K562 (cell line): ENCODE measurements around the gene PSMA6. TPM values are rescaled to one million over a fixed set of nuclear protein-coding genes. Genes with fewer than 3 reads are reported as not detected.
A peak's percentile ranks its signal among the peaks of the same experiment; 100 is the strongest.

ENCODE experiments used
- ARID1B ChIP-seq: fragments of 450-650 bp; IDR thresholded peaks from 2 replicates; pipeline ENCODE4 v1.6.1; 2016; ENCODE audit warnings: antibody characterized with exemption, mild to moderate bottlenecking, inconsistent platforms
- ARID3B ChIP-seq: fragments of 250-450 bp; sonication (Bioruptor Pico); IDR thresholded peaks from 2 replicates; pipeline ENCODE4 v1.4.0; 2020; ENCODE audit warnings: borderline replicate concordance
- CTBP1 ChIP-seq: fragments of 450-650 bp; IDR thresholded peaks from 2 replicates; pipeline ENCODE4 v1.6.1; 2016; ENCODE audit warnings: borderline replicate concordance
- ETV5 ChIP-seq: sonication (generic); formaldehyde crosslinking; IDR thresholded peaks from 2 replicates; pipeline ENCODE4 v1.4.0; 2020; ENCODE audit warnings: low read depth, mild to moderate bottlenecking, missing genetic modification reagents
- GATAD2A ChIP-seq: fragments of 450-650 bp; IDR thresholded peaks from 2 replicates; pipeline ENCODE4 v1.6.1; 2017
- HLTF ChIP-seq: fragments of 450-650 bp; IDR thresholded peaks from 2 replicates; pipeline ENCODE4 v1.6.1; 2016
- ILK ChIP-seq: fragments of 450-650 bp; IDR thresholded peaks from 2 replicates; pipeline ENCODE4 v1.6.1; 2016; ENCODE audit warnings: missing genetic modification characterization, low read depth, mild to moderate bottlenecking, missing compliant biosample characterization, moderate library complexity, borderline replicate concordance
- MAFG ChIP-seq: fragments of 450-650 bp; conservative IDR thresholded peaks from 2 replicates; pipeline ENCODE4 v1.6.1; 2016; ENCODE audit warnings: missing genetic modification characterization, missing compliant biosample characterization
- MXD1 ChIP-seq: fragments of 250-450 bp; sonication (Bioruptor Pico); IDR thresholded peaks from 2 replicates; pipeline ENCODE4 v1.8.0; 2021; ENCODE audit warnings: borderline replicate concordance, mild to moderate bottlenecking, moderate library complexity; ENCODE audit not compliant: poor library complexity, severe bottlenecking
- POLR2AphosphoS2 ChIP-seq: IDR thresholded peaks from 2 replicates; pipeline ENCODE4 v1.6.1; 2012; ENCODE audit warnings: low read length, improper control_type of control experiment
- PRDM10 ChIP-seq: fragments of 450-650 bp; IDR thresholded peaks from 2 replicates; pipeline ENCODE4 v1.6.1; 2018; ENCODE audit not compliant: partially characterized antibody
- SMARCC2 ChIP-seq: fragments of 450-650 bp; IDR thresholded peaks from 2 replicates; pipeline ENCODE4 v1.6.1; 2017; ENCODE audit warnings: antibody characterized with exemption, moderate library complexity, mild to moderate bottlenecking, low read depth
- SMARCE1 ChIP-seq: fragments of 450-650 bp; IDR thresholded peaks from 2 replicates; pipeline ENCODE4 v1.7.1; 2016; ENCODE audit warnings: mild to moderate bottlenecking
- STAT5A ChIP-seq: IDR thresholded peaks from 2 replicates; pipeline ENCODE4 v1.6.1; 2012; ENCODE audit warnings: low read length, inconsistent platforms, borderline replicate concordance
- ZKSCAN1 ChIP-seq: fragments of 150-350 bp; IDR thresholded peaks from 2 replicates; pipeline ENCODE4 v1.6.1; 2016; ENCODE audit warnings: low read depth, low read length
- ZNF445 ChIP-seq: fragments of 250-450 bp; sonication (Bioruptor Pico); IDR thresholded peaks from 2 replicates; pipeline ENCODE4 v1.4.0; 2020; ENCODE audit warnings: low read depth, mild to moderate bottlenecking, moderate library complexity
- ZNF644 ChIP-seq: fragments of 200-800 bp; sonication (Bioruptor generic); IDR thresholded peaks from 2 replicates; pipeline ENCODE4 v1.6.1; 2016; ENCODE audit warnings: low read depth, missing genetic modification characterization, missing compliant biosample characterization
- polyA plus RNA-seq, 8 experiments: library from polyadenylated mRNA; depleted of rRNA in 4 of 8; stranded (reverse) in 5 of 8; unstranded in 3 of 8; fragments of >200 nt; fragmentation: Nextera tagmentation in 2 of 8; fragmentation: Illumina TruSeq in 1 of 8; extraction: Ambion mirVana in 2 of 8; extraction: Trizol in 1 of 8; gene quantifications; 2 replicates each; pipeline versions ENCODE4 v1.2.1 to v1.2.3, GENCODE V29; 2011 to 2014; ENCODE audit warnings: inconsistent platforms in 1 of 8, missing spikeins in 1 of 8
- total RNA-seq, 7 experiments: library from RNA; depleted of rRNA in 6 of 7; stranded (reverse); fragments of >200 nt in 6 of 7; fragmentation: Illumina TruSeq in 2 of 7; extraction: Trizol in 2 of 7; gene quantifications; 2 replicates each; pipeline versions ENCODE4 v1.2.1 to v1.2.3, GENCODE V29; 2011 to 2021; ENCODE audit warnings: low replicate concordance in 1 of 7
- TF ChIP-seq, protein P1 (sequence below), 2 experiments: fragments of 250-450 bp in 1 of 2; fragments of 450-650 bp in 1 of 2; sonication (Bioruptor Pico) in 1 of 2; IDR thresholded peaks; 2 replicates each; pipeline versions ENCODE4 v1.6.1 to v1.8.0; 2016 to 2021; ENCODE audit warnings: mild to moderate bottlenecking in 2 of 2, moderate library complexity in 2 of 2, missing compliant biosample characterization in 1 of 2, missing genetic modification characterization in 1 of 2
- TF ChIP-seq, protein P2 (sequence below): sonication (generic); formaldehyde crosslinking; IDR thresholded peaks from 2 replicates; pipeline ENCODE4 v1.8.0; 2022; ENCODE audit warnings: mild to moderate bottlenecking, low read depth, missing genetic modification reagents

Gene PSMA6
- total and polyA plus RNA-seq, 9 of the 15 experiments (the other 6 are each of a cell fraction or from before 2014, with no cell fraction given) = 210 to 952 (median 288) TPM

- TF ChIP-seq POLR2AphosphoS2 (no peak), PRDM10 (no peak), CTBP1 (peak; percentile 55), SMARCC2 (no peak), ZNF644 (tag) (peak; percentile 44; the same call in 1 of the 2 replicates), GATAD2A (0 out of 2 replicates have a peak, but pooled peaks have one; percentile 26), ARID3B (no peak), ILK (no peak), SMARCE1 (peak; percentile 60), STAT5A (peak; percentile 28; the same call in 1 of the 2 replicates), MAFG (tag) (no peak; the same call in 1 of the 2 replicates), ZNF445 (CRISPR knock-in tag) (no peak), ZKSCAN1 (no peak), HLTF (no peak), ARID1B (peak; percentile 74), ETV5 (CRISPR knock-in tag) (0 out of 2 replicates have a peak, but pooled peaks have one; percentile 50), MXD1 (CRISPR knock-in tag) (no peak)
- TF ChIP-seq, protein P1, sequence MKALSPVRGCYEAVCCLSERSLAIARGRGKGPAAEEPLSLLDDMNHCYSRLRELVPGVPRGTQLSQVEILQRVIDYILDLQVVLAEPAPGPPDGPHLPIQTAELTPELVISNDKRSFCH (CRISPR knock-in tag; IDR thresholded peaks at IDR 0.05) = no peak
- TF ChIP-seq, protein P1 (tag; IDR thresholded peaks at IDR 0.05) = peak; percentile 93
- TF ChIP-seq, protein P2, sequence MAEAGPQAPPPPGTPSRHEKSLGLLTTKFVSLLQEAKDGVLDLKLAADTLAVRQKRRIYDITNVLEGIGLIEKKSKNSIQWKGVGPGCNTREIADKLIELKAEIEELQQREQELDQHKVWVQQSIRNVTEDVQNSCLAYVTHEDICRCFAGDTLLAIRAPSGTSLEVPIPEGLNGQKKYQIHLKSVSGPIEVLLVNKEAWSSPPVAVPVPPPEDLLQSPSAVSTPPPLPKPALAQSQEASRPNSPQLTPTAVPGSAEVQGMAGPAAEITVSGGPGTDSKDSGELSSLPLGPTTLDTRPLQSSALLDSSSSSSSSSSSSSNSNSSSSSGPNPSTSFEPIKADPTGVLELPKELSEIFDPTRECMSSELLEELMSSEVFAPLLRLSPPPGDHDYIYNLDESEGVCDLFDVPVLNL (CRISPR knock-in tag) = no peak
Observed at GRCh38 chr14:35365130-35366055, 73.2 kb downstream of the PSMA6 start (continued).
